T1000 (cell line): ENCODE results near the gene ANKS1B.

Source experiments
- DNase-seq: peaks from one replicate; lab custom pipeline; 2025; ENCODE audit warnings: mixed read lengths; lab: John Stamatoyannopoulos, UW

Gene ANKS1B

GRCh38 chr12:98818239-98818638, 1166.5 kb downstream of the ANKS1B start:
- DNase-seq, result no peak

DNA sequence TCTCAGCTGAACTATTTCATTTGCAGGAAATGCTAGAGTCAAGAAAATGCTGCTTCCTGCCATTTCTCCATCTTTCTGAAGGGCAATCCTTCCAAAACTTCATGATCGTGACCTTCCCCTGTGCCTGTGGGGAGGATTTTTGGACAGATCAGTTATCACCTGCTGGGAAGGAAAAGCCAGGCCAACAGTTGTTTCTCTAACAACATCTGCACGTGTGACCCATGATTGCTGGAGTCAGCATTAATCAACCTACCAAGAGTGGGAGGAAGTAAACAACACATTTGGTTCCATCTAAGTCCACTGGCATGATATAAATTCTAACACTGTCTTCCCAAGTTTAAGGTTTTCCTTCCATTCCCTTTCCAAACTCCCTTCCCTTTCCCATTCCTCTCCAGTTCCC, 1167.0 kb downstream of the ANKS1B start:
- DNase-seq, result no peak

DNA sequence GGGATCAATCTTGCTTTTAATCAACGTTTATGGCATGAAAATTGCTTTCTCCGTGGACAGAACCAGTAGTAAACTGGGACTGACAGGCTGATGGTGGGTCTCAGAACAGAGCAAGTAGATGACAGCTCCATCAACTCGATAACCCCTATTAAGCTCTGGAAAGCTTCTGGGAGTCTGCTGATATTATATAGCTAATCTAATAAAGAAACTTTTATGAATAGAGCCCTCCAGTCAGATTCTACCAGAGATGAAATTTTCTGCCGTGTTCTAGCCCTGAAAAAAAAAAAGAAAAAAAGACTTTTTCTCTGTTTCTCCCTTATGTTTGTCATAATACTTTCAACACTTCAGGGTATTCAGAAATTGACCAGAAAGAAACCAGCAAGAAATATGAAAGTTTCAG, 1168.0 kb downstream of the ANKS1B start:
- DNase-seq, result no peak

GRCh38 chr12:98814254-98814653, 1170.5 kb downstream of the ANKS1B start:
- DNase-seq, result no peak

GRCh38 chr12:98812225-98812624, 1172.5 kb downstream of the ANKS1B start:
- DNase-seq, result no peak

DNA sequence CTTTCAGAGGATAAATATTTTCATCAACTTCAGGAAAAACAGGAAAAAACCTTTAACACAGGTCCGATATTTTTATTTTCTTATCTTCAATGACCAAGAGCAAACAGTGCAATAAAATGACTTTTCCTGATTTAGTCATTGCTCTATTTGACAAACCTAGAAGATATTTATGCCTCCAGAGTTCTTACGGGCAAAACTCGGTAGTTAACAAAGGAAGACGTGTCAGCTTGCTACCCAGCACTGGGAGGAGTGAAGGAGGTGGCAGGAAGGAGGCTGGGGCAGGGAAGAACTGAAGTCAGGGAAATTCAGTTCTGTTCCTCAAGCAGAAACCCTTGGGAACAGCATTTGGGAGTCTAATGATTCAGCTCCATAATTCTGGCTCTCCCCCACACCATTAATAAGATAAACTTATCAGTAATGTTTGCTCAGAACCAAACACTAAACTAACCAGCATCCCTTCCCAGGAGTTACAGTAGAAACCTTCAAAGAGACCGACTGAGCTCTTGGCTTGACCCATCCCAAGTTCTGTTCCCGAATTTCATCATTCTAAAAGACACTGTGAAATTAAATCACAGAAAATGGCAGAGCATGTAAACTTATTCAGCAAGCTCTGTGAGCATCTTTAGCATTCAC, 1176.4 kb downstream of the ANKS1B start:
- DNase-seq, result no peak

DNA sequence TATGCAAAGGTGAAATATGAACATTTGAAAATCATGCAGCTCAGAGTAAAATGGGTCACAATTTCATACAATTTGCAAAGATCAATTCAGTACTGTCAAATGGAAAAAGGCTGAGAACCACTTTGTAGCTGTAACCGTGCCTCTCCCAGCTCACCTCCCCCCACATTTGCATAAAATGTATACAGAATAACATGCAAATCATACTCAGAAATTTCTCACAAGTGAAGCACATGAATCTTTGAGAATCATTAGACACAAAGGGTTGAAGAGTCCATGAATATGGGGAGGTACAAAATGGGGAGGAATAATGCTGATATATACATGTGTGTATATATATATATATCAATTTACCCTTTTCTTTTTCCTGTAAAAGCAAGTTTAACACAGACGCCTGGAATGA, 1177.5 kb downstream of the ANKS1B start:
- DNase-seq, result no peak

- no peak for DNase-seq
Observed at GRCh38 chr12:98803468-98804209, 1181.1 kb downstream of the ANKS1B start.

- DNase-seq, result no peak
Observed at GRCh38 chr12:98799822-98800221, 1184.9 kb downstream of the ANKS1B start.

GRCh38 chr12:98799146-98799810, 1185.5 kb downstream of the ANKS1B start:
- no peak for DNase-seq

DNA sequence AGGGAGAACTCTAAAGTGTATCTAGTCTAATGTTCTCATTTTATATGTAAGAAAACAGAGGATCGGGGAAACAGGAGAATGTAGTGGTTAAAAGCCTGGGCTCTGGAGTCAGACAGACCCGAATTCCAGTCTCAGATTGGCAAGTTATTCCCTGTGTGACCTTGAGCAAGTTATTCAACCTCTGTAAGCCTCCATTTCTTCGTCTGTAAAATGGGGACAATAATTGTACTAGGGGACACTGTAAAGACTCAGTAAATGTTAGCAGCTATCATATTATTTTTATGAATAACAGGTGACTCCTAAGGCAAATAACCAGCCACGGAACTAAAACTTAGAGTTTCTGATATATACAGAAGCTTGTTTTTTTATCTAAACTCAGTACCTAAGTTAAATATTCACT, 1187.5 kb downstream of the ANKS1B start:
- DNase-seq, result no peak

DNA sequence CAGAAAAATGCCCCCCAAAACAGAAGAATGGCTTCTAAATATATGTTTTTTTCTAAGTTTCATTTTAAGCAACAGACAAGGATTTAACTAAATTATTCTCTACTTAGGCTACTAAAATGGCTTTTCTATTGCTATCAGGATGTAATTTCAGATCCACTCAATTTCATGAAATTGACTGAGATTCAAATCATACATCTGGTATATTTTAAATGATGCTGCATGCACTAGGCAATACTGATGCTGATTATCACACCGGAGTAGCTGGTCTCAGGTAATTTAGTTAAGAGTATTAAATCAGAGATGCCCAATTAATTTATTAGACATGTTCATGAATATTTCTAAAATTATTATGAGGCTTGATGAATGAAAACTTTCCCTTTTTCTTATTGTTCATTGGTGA, 1188.0 kb downstream of the ANKS1B start:
- DNase-seq, result no peak

GRCh38 chr12:98793121-98793520, 1191.6 kb downstream of the ANKS1B start:
- DNase-seq, result no peak

GRCh38 chr12:98791406-98791805, 1193.3 kb downstream of the ANKS1B start:
- DNase-seq, result no peak

DNA sequence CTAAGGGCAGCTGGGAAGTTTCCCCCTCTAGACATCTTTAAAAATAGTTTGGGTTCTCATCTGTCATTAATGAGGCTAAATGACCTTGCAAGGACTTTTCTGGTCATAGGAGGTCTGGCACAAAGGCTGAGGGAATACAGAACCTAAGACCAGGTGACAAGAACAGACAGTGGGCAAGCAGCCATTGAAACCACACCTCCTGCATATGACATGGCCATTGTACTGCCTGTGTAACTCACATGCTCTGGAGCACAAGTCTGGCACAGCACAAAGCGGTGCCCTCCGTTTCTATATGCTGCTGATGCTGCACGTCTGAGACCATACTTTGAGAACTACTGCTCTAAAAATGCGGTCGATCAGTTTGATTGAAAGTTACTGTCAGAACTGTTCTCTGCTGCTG, 1196.3 kb downstream of the ANKS1B start:
- no peak for DNase-seq

GRCh38 chr12:98786653-98787052, 1198.1 kb downstream of the ANKS1B start:
- no peak for DNase-seq

DNA sequence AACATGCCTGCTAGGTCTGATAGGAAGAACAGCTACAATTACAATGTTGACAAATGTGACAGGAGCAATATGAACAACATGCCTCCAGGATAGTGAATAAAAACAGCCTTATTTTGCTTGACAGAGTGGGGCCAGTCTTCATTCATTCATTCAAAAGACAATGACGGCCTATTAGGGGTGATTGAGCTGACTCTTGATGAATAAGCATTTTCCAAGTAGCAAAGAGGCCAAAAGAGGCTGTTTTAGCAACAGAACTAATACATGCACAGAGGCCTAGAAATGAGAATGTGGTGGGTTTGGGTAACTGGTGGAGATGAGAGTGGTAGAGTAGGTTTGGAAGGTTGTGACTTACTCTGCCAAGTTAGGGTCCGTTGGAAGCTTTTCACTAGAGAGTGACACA, 1201.3 kb downstream of the ANKS1B start:
- no peak for DNase-seq

- DNase-seq, result no peak
Observed at GRCh38 chr12:98780261-98780660, 1204.5 kb downstream of the ANKS1B start.

- DNase-seq, result no peak
Observed at GRCh38 chr12:98772818-98773217, 1211.9 kb downstream of the ANKS1B start.

- DNase-seq, result no peak
Observed at GRCh38 chr12:98771811-98772752, 1212.7 kb downstream of the ANKS1B start.

GRCh38 chr12:98770230-98770629, 1214.5 kb downstream of the ANKS1B start:
- DNase-seq, result no peak

GRCh38 chr12:98769068-98769467, 1215.7 kb downstream of the ANKS1B start:
- DNase-seq, result no peak
